ENCODE results near the gene FOXP1. TPM values are rescaled to one million over a fixed set of nuclear protein-coding genes. Genes with fewer than 3 reads are reported as not detected.

Gene FOXP1
- total RNA-seq, 1 donor from 2014 or later: 31.1 TPM

GRCh38 chr3:71265365-71265915 is 318.1 kb downstream of the FOXP1 start:
- Mint-ChIP-seq H3K27me3 (ENCODE audit: unreplicated experiment) (no peaks in the 10 kb centered on the region), H3K9me3 (ENCODE audit: unreplicated experiment) (peaks cover 2% of the 10 kb centered on the region), H3K4me3 (ENCODE audit: unreplicated experiment) (no peak overlapping the region), H3K27ac (ENCODE audit: unreplicated experiment) (no peak overlapping the region), H3K36me3 (ENCODE audit: unreplicated experiment) (no peaks in the 10 kb centered on the region), H3K4me1 (ENCODE audit: low read depth, unreplicated experiment) (peaks cover 6% of the 10 kb centered on the region)
- no peak for TF ChIP-seq CTCF (IDR thresholded peaks at IDR 0.05; ENCODE audit: partially characterized antibody, unreplicated experiment)
- no peak for DNase-seq

- H3K27ac Mint-ChIP-seq (ENCODE audit: unreplicated experiment): no peak overlapping the region
- H3K36me3 Mint-ChIP-seq (ENCODE audit: unreplicated experiment): no peaks in the 10 kb centered on the region
- DNase-seq: no peak
- H3K27me3 Mint-ChIP-seq (ENCODE audit: unreplicated experiment): no peaks in the 10 kb centered on the region
- H3K4me3 Mint-ChIP-seq (ENCODE audit: unreplicated experiment): no peak overlapping the region
- peaks cover 6% of the 10 kb centered on the region for H3K4me1 Mint-ChIP-seq (ENCODE audit: low read depth, unreplicated experiment)
- no peak for TF ChIP-seq CTCF (IDR thresholded peaks at IDR 0.05; ENCODE audit: partially characterized antibody, unreplicated experiment)
- H3K9me3 Mint-ChIP-seq (ENCODE audit: unreplicated experiment): peaks cover 2% of the 10 kb centered on the region
These were observed 318.7 kb downstream of the FOXP1 start for GRCh38 chr3:71264840-71265239.

- Mint-ChIP-seq H3K36me3 (ENCODE audit: unreplicated experiment) (no peaks in the 10 kb centered on the region), H3K27ac (ENCODE audit: unreplicated experiment) (no peak overlapping the region), H3K9me3 (ENCODE audit: unreplicated experiment) (peaks cover 2% of the 10 kb centered on the region), H3K27me3 (ENCODE audit: unreplicated experiment) (no peaks in the 10 kb centered on the region), H3K4me1 (ENCODE audit: low read depth, unreplicated experiment) (peaks cover 9% of the 10 kb centered on the region), H3K4me3 (ENCODE audit: unreplicated experiment) (no peak overlapping the region)
- TF ChIP-seq CTCF (IDR thresholded peaks at IDR 0.05; ENCODE audit: partially characterized antibody, unreplicated experiment): no peak
- DNase-seq: no peak
These were observed 320.9 kb downstream of the FOXP1 start for GRCh38 chr3:71262364-71263265.

GRCh38 chr3:71260782-71261181 is 322.7 kb downstream of the FOXP1 start:
- no peak for DNase-seq
- H3K4me1 Mint-ChIP-seq (ENCODE audit: low read depth, unreplicated experiment): peaks cover 9% of the 10 kb centered on the region
- no peak overlapping the region for H3K27ac Mint-ChIP-seq (ENCODE audit: unreplicated experiment)
- H3K27me3 Mint-ChIP-seq (ENCODE audit: unreplicated experiment): no peaks in the 10 kb centered on the region
- TF ChIP-seq CTCF (IDR thresholded peaks at IDR 0.05; ENCODE audit: partially characterized antibody, unreplicated experiment): no peak
- peaks cover 2% of the 10 kb centered on the region for H3K9me3 Mint-ChIP-seq (ENCODE audit: unreplicated experiment)
- no peak overlapping the region for H3K4me3 Mint-ChIP-seq (ENCODE audit: unreplicated experiment)
- no peaks in the 10 kb centered on the region for H3K36me3 Mint-ChIP-seq (ENCODE audit: unreplicated experiment)

- Mint-ChIP-seq H3K9me3 (ENCODE audit: unreplicated experiment) (peaks cover 2% of the 10 kb centered on the region), H3K4me3 (ENCODE audit: unreplicated experiment) (no peak overlapping the region), H3K36me3 (ENCODE audit: unreplicated experiment) (no peaks in the 10 kb centered on the region), H3K27me3 (ENCODE audit: unreplicated experiment) (no peaks in the 10 kb centered on the region), H3K4me1 (ENCODE audit: low read depth, unreplicated experiment) (peaks cover 9% of the 10 kb centered on the region), H3K27ac (ENCODE audit: unreplicated experiment) (no peak overlapping the region)
- no peak for TF ChIP-seq CTCF (IDR thresholded peaks at IDR 0.05; ENCODE audit: partially characterized antibody, unreplicated experiment)
- DNase-seq: no peak
These were observed 325.0 kb downstream of the FOXP1 start for GRCh38 chr3:71258526-71258925.

All from glutamatergic neuron (in vitro differentiated cells).